GM21825 (cell line): ENCODE measurements around the gene OR2AE1.
"Not testable (repeated sequence)": the region's sequence is repeated elsewhere in the genome, so short reads cannot be mapped to it uniquely, and the experiment has no call there.

Experiments
- ATAC-seq: cut with Tn5 transposase; IDR thresholded peaks from one replicate; pipeline ENCODE4 v1.9.1; 2021; ENCODE audit warnings: mild to moderate bottlenecking, moderate library complexity; ENCODE audit not compliant: unreplicated experiment

OR2AE1 gene, protein sequence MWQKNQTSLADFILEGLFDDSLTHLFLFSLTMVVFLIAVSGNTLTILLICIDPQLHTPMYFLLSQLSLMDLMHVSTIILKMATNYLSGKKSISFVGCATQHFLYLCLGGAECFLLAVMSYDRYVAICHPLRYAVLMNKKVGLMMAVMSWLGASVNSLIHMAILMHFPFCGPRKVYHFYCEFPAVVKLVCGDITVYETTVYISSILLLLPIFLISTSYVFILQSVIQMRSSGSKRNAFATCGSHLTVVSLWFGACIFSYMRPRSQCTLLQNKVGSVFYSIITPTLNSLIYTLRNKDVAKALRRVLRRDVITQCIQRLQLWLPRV

DNA sequence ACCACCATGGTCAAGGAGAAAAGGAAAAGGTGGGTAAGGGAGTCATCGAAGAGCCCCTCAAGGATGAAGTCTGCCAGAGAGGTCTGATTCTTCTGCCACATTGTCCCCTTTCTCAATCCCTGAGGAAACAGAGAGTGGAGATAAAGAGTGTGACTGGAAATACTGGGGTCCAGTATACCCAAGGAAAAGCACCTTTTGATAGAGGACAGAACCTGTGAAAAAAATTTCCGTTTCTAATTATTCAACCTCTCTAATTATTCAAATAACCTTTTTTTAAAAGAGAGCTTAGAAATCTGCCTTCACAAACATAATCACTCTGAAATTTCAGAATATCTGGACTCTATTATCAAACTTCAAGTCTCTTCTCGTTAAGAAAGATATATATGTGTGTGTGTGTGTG is at the start of gene OR2AE1:
Gene OR2AE1 (minus strand): TSS at position 101 of the 400 bp plus-strand sequence. CDS start 0 bp downstream, at position 101.
- no peak for ATAC-seq

DNA sequence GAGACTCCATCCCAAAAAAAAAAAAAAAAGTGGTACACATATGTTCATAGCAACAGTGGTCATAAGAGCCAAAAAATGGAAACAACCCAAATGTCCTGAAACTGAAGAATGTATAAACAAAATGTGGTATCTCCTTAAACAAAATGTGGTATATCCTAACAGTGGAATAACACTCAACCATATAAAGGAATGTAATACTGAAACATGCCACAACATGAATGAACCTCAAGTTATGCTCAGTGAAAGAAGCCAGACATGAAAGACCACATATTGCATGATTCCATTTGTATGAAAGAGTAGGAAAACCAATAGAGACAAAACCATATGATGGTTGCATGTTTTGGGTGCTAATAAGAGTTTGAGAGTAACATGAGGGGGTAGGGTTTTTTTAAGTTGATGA is 49.5 kb upstream of the OR2AE1 start:
- no peak for ATAC-seq

DNA sequence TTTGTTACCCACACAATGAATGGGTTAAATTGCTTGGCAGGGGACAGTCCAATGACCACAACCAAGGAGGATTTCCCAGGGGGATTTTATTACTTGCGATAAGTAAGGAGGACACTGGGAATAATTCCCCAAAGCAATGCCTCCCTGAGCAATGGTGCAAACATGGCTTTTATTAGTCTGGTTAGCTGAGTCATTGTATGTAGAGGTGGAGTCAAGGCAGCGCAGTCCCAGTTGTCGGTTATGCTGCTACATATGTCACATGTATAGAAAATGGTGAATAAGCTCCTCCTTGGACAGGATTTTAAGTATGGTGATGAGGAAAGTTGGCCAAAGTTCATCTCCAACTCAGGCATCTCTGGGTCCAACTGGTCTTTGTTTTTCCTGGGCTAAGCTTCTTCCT is 46.4 kb upstream of the OR2AE1 start:
- no peak for ATAC-seq

DNA sequence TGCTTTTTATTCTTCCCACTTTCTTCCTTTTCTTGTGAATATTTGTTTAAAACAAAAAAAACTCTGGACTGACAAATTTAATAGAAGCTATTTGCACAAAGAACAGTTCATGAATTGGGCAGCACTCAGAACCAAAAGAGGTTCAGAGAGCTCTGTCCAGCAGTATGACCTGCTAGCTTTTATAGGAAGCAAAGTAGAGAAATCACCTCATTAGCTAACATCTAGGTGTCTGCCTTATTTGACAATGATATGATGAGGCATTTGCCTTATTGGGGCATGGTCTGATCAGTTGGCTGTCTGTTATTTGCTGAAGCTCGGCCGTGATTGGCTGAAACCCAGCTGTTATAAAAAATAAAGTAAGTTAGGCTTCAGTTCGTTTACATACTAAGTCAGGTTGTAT is 43.3 kb upstream of the OR2AE1 start:
- no peak for ATAC-seq

DNA sequence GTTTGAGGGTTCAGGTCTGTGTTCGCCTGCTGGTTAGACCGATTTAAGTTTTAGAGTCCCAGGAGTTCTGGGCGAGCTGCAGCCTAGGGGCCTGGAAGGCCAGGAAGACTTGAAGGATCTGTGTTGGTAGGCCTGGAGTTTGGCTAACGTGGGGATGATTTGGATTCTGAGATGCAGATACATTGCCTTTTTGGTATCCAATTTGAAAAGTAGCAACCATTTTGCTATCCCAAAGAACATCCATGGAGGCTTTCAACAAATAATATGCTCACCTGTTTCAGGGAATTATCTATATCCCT is 42.9 kb upstream of the OR2AE1 start:
- no peak for ATAC-seq

DNA sequence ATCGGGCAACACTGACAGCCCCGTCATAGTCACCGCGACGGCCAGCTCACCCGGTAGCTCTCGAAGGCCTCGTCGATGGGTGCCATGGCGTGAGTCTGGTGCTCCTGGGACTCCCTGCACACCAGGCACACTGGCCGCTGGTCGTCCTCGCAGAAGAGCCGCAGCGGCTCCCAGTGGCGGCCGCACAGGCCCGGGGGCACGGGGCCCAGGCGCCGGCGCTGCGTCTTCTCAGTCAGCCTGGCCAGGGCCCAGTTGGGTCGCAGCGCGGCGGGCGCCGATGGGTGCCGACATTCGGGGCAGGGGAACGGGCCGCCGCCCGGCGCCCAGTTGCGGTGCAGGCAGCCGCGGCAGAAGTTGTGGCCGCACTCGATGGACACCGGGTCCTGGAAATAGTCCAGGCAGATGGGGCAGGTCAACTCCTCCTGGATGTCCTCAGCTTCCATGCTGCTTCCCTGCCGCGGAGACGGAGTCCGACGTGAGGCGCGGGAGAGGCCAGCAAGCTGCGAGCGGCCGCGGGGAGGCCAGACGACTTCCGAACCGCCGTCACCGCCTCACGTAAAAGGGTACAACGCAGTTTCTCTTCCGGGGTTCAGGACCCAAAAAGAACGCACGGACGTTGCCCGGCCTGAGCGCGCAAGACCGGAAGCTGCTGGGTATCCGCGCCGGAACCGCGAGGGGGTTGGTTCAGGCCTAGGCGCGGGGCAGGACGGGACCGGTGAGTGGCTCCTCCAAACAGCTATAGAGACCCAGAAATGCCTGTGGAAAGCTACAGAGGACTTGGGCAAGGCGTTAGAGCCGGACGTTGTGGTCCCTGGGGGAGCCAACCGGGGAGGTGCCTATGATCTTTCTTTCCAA is 42.4 kb upstream of the OR2AE1 start, which contains the start of gene TRIM4:
Gene TRIM4 (minus strand): TSS at position 572 of the 855 bp plus-strand sequence. CDS start 129 bp downstream, at position 443.
- peak; percentile 93 for ATAC-seq

DNA sequence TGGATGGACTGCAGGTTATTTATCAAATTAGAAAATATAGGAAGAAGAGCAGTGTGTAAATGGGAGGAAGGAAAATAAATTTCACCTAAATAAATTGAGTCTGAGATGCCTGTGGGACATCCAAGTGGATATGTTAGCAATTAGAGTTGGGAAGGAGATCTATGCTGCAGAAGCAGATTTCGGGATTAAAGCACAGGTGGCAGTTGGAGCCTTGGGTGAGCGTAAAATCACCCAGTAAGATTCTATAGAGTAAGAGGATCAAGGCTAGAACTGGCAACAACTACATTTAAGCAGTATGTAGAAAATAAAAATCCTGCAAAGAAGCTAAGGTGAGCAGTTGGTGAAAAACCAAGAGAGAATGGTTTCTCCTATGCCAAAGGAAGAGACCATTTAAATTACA is 34.1 kb upstream of the OR2AE1 start:
- no peak for ATAC-seq

DNA sequence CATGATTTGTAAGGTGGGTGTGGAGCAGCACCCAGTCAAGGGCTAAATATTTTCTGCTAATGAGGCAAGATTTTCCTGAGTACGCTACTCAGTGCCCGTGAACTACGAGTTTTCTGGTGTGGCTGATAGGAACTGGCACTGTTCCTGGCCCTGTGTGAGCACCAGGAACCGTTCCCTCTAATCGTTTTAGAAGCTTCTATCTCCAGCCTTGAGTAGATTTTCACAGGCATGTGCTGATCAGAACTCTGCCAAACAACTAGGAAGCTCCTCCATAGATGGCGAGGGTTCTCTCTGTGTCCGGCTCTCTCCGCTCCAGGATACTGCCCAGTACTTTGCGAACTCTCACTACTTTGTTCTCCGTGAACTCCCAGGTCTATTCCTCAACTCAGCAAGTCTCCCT is 24.7 kb upstream of the OR2AE1 start:
- ATAC-seq = no peak

DNA sequence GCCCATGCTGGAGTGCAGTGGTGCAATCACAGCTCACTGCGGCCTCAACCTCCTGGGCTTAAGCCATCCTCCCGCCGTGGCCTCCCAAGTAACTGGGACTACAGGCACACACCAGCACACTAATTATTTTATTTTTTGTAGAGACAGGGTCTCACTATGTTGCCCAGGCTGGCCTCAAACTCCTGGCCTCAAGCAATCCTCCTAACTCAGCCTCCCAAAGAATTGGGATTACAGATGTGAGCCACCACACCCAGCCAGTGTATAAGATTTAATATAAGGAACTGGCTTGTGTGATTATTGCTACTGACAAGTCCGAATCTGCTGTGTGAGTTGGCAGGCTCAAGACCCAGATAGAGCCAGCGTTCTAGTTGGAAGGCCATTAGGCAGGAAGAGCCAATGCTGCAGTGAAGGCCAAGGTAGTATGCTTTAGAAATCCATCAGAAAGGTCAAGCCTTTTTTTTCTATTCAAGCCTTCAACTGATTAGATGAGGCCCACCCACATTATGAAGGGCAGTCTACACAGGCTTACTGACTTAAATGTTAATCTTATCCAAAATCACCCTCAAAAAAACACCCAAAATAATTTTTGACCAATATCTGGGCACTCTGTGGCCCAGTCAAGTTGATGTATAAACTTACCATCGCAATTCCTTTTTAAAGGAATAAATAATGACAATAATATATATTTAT is 23.1 kb upstream of the OR2AE1 start:
- ATAC-seq = no peak

DNA sequence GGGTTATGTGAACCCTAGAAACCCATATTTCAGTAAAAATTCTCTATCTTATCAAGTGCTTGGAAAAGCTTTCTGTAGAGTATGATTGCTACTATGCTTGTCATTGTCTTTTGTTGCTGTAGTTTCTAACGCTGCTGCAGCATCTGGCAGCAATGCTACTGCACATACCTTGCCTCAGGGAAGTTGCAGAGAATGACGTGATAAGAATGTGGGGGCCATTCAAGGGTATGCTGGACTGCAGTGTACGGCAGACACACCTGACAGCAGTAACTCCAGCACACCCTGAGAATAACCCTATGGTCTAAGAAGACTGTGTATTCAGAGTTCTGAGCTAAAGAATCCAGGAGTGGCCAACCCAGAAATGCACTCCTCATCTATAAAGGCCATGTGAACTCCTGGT is 22.0 kb upstream of the OR2AE1 start:
- no peak for ATAC-seq

DNA sequence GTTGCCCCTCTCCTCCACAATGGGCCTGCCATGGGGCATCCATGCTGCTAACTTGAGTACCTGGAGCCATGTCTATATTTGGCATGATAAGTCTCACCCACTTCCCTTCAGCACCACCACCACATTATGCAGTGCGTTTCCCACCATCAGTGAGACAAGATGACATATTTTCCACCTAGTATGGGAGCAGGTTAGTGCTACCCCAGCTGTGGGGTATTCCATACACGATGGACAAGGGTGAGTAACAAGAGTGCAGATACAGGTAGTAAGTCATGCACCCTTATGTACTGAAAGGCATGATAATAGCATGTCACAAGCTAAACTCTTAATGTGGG is 21.2 kb upstream of the OR2AE1 start:
- ATAC-seq = no peak

DNA sequence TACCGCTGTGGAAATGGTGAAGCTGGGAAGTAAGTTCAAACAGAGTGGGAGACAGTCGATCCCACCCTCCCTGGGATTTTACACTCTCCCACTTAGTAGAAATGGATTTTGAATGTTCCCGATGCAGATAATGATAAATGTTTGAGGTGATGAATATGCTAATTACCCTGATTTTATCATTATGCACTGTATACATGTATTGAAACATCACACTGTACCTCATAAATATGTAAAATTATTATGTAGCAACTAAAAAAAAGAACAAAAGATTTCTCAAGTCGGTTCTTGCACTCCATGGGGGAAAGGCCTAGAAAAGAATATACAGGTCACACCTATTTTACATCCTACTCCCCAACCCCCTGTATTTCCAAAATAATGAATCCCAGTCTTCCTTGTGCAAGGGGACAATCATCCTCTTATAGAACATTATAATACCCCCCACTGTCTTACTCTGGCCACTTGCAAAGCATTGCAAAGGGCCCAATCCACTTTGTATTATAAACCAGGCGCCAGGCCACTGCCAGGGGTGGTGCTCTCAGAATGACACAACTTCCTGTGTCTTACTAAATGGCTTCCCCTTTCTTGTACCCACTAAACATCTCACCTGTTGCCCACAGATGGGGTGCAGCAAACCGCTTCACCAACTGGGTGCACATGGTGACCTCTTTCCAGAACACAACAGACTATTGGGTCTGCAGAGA is 20.6 kb upstream of the OR2AE1 start:
- ATAC-seq = no peak

DNA sequence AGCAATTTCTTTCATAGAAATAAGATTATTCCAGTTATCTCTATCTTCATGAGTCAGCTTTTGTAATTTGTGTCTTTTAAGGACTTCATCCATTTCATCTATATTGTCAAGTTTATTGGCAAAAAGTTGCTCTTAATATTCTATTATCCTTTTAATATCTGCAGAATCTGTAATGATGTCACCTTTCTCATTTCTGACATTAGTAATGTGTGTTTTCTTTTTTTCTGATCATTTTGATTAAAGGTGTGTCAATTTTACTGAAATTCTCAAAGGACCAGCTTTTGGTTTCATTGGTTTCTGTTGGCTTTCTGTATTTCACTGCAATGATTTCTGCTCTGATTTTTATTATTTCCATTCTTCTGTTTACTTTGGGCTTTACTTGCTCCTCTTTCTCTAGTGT is 17.9 kb upstream of the OR2AE1 start:
- ATAC-seq = no peak

DNA sequence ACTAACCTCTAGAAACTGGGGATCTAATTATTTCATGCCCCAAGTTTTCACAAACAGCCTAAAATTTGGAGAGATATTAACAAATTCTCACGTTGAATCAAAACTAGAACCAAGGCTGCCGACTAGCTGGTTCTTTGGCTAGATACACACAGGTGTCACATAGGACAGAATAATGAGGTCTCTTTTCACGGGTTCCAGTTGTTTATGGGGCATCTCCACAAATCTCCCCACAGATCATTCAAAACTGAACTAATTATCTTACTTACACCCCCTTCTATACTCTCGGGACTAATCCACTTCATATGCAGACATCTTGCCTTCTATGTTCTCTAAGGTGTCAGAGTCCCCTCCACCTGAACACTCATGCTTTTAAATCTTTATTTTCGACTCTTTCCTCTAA is 16.4 kb upstream of the OR2AE1 start:
- no peak for ATAC-seq

DNA sequence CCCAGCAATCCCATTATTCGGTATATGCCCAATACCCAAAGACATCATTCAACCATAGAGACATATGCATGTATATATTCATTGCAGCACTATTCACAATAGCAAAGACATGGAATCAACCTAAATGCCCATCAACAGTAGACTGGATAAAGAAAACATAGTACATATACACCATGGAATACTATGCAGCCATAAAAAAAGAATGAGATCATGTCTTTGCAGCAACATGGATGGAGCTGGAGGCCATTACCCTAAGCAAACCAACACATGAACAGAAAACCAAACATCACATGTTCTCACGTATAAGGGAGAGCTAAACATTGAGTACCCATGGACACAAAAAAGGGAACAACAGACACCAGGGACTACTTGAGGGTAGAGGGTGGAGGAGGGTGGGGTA is 13.5 kb upstream of the OR2AE1 start:
- ATAC-seq = not testable (repeated sequence)

DNA sequence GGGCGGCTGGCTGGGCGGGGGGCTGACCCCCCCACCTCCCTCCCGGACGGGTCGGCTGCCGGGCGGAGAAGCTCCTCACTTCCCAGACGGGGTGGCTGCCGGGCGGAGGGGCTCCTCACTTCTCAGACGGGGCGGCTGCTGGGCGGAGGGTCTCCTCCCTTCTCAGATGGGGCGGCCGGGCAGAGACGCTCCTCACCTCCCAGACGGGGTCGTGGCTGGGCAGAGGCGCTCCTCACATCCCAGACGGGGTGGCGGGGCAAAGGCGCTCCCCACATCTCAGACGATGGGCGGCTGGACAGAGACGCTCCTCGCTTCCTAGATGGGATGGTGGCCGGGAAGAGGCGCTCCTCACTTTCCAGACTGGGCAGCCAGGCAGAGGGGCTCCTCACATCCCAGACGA is 11.5 kb upstream of the OR2AE1 start:
- ATAC-seq = not testable (repeated sequence)

DNA sequence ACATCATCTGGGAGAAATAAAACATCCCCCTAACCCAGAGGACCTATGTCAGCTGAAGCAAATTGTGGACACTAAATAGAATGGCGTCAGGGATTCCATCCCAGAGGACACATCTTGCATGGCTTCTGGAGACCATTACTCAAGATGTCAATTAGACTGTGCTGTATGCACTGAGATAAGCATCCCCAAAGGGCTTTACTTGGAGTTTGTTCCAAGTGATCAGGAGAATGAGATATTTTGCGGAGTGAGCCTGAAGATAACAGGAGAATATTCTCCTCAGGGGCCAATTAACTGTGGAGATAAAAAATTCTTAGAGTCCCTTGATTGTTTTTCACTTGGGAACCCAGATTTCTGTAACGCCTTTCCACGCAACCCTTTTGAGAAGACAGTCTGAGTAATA is 4.5 kb upstream of the OR2AE1 start:
- ATAC-seq = no peak

DNA sequence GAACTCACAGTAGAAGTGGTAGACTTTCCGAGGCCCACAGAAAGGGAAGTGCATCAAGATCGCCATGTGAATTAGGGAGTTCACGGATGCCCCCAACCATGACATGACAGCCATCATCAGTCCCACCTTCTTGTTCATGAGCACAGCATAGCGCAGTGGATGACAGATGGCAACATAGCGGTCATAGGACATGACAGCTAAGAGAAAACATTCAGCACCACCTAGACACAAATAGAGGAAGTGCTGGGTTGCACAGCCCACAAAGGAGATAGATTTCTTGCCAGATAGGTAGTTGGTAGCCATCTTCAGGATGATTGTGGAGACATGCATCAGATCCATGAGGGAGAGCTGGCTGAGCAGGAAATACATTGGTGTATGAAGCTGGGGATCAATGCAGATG is 342 bp downstream of the OR2AE1 start:
- no peak for ATAC-seq

DNA sequence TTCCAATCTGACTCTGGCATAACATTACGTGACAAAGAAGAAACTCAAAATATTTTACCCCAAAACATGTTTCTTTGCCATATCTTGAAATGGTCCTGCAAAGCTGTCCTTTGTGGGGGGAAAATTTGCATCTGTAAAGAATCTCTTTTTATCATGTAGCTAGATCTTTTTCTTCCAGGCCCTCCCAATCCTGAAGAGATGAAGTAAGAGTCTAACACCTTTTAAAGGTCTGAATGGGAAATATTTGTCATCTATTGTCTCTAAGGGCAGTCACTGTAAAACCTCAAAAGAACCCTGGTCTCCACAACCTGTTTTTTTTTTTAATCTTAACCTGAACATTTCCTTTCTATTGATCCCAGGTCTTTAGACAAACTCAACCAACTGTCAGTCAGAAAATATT is 8.6 kb downstream of the OR2AE1 start:
- ATAC-seq = no peak

DNA sequence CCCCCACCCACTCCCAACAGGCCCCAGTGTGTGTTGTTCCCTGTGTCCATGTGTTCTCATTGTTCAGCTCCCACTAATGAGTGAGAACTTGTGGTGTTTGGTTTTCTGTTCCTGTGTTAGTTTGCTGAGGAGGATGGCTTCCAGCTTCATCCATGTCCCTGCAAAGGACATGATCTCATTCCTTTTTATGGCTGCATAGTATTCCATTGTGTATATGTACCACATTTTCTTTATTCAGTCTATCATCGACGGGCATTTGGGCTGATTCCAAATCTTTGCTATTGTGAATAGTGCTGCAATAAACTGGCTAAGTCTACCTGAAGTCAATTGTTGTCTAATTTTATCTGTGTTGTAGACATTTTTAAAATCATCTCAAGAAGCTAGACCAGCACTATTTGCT is 9.4 kb downstream of the OR2AE1 start:
- ATAC-seq = not testable (repeated sequence)

DNA sequence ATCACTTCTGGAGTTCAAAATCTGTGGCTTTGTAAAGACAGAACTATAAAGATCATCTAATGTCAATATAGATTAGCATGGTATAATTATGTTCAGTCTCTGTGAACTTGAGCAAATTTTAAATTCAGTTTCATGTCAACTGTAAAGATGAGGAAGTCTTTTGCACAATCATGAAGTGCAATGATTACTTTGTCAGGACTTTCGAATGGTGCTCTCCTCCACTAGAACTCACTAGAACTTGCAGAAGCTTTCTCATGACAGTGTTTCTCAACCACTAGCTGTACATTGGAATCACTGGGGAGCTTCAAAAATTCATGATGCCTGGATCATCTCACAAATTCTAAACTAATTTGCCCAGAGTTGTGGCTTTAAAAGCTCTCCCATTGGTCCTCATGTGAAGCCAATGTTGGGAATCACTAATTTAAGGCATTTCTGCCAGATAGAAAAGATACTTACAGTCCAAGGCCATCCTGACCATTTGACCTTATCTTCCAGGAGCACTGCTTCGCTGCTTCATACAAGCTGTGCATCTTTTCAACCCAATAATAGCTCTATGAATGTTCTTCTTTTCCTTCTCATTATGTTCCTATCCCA is 12.9 kb downstream of the OR2AE1 start:
- no peak for ATAC-seq
